PC-3 (cell line): ENCODE results near the gene TKTL1. TPM values are rescaled to one million over a fixed set of nuclear protein-coding genes. Genes with fewer than 3 reads are reported as not detected.

Source experiments
- ATAC-seq: fragments of 200-7000 bp; cut with Tn5 transposase; 2 replicates; pipeline ENCODE4 v1.9.1; 2020; ENCODE audit warnings: mild to moderate bottlenecking, moderate library complexity
- BruUV-seq: library from RNA; stranded (reverse); fragments of 400-500 nt; replicated peaks from 2 replicates; lab custom pipeline; 2021; lab: Mats Ljungman, UMichigan
- CTCF ChIA-PET: fragments of 300-600 bp; sonication (Branson Sonifier 250); formaldehyde crosslinking; loops from one replicate; lab custom pipeline; 2022; ENCODE audit warnings: antibody characterized with exemption; lab: Charles Lee
- POLR2A ChIA-PET: fragments of 300-600 bp; sonication (Branson Sonifier 250); formaldehyde crosslinking; loops from one replicate; lab custom pipeline; 2022; ENCODE audit warnings: antibody characterized with exemption; ENCODE audit not compliant: unreplicated experiment; lab: Charles Lee
- DNase-seq: peaks from one replicate; pipeline ENCODE4 v3.0.0-alpha.2; 2015
- H2AFZ ChIP-seq: fragments of 300-600 bp; sonication (generic); 2 replicates; pipeline ENCODE4 v1.6.0; 2016; ENCODE audit warnings: antibody characterized with exemption, low read length
- H3F3A ChIP-seq: fragments of 300-600 bp; sonication (generic); one replicate; pipeline ENCODE4 v1.6.0; 2017; ENCODE audit warnings: antibody characterized with exemption, low read length, control low read depth, mild to moderate bottlenecking; ENCODE audit not compliant: unreplicated experiment
- H3K27ac ChIP-seq: fragments of 300-600 bp; sonication (generic); 2 replicates; pipeline ENCODE4 v1.5.1; 2016; ENCODE audit warnings: mild to moderate bottlenecking, low read length
- H3K27me3 ChIP-seq: fragments of 300-600 bp; sonication (generic); 2 replicates; pipeline ENCODE4 v1.6.1; 2016; ENCODE audit warnings: low read length, mixed read lengths
- H3K36me3 ChIP-seq: fragments of 300-600 bp; sonication (generic); 2 replicates; pipeline ENCODE4 v1.6.1; 2016; ENCODE audit warnings: low read depth, mixed run types, low read length, mixed read lengths
- H3K4me1 ChIP-seq: fragments of 300-600 bp; sonication (generic); 2 replicates; pipeline ENCODE4 v1.5.1; 2016; ENCODE audit warnings: low read length; ENCODE audit not compliant: insufficient read depth
- H3K4me2 ChIP-seq: fragments of 300-600 bp; sonication (generic); 2 replicates; pipeline ENCODE4 v1.6.0; 2016; ENCODE audit warnings: low read length
- H3K4me3 ChIP-seq: fragments of 300-600 bp; sonication (generic); 2 replicates; pipeline ENCODE4 v1.5.1; 2016; ENCODE audit warnings: mild to moderate bottlenecking, low read length, mixed read lengths
- H3K79me2 ChIP-seq: fragments of 300-600 bp; sonication (generic); 2 replicates; pipeline ENCODE4 v1.6.1; 2017; ENCODE audit warnings: low read length, mixed read lengths
- H3K9ac ChIP-seq: fragments of 300-600 bp; sonication (generic); 2 replicates; pipeline ENCODE4 v1.6.0; 2016; ENCODE audit warnings: mild to moderate bottlenecking, low read length
- H3K9me2 ChIP-seq: fragments of 300-600 bp; sonication (generic); replicated peaks from 2 replicates; pipeline ENCODE4 v1.6.1; 2016; ENCODE audit warnings: mixed run types, low read length, mixed read lengths
- H3K9me3 ChIP-seq: fragments of 300-600 bp; sonication (generic); 2 replicates; pipeline ENCODE4 v1.6.1; 2016; ENCODE audit warnings: low read length, mixed read lengths
- H4K20me1 ChIP-seq: fragments of 300-600 bp; sonication (generic); 2 replicates; pipeline ENCODE4 v1.6.1; 2016; ENCODE audit warnings: low read length, mixed read lengths
- CTCF ChIP-seq: fragments of 300-600 bp; sonication (generic); conservative IDR thresholded peaks from 2 replicates; pipeline ENCODE4 v1.5.1; 2017; ENCODE audit warnings: antibody characterized with exemption, low read depth, mild to moderate bottlenecking, low read length
- EZH2 ChIP-seq: fragments of 300-600 bp; sonication (generic); IDR thresholded peaks from one replicate; pipeline ENCODE4 v1.6.1; 2017; ENCODE audit warnings: antibody characterized with exemption, mild to moderate bottlenecking, low read length; ENCODE audit not compliant: unreplicated experiment
- EZH2phosphoT487 ChIP-seq: fragments of 300-600 bp; sonication (generic); IDR thresholded peaks from 2 replicates; pipeline ENCODE4 v1.6.1; 2018; ENCODE audit warnings: mild to moderate bottlenecking, antibody characterized with exemption, low read length, borderline replicate concordance
- intact Hi-C: fragments of 100-400 bp; cut with micrococcal nuclease; formaldehyde crosslinking; loops from 2 replicates; pipeline ENCODE4 v1.9.0; 2023
- total RNA-seq: library from RNA; depleted of rRNA; stranded (reverse); fragments of >200 nt; gene quantifications from 2 replicates; pipeline ENCODE4 v1.2.3, GENCODE V29; 2014

The TKTL1 gene
- total RNA-seq, 1 experiment from 2014 or later = not detected

GRCh38 chrX:154366666-154367055 lies 71.1 kb downstream of the TKTL1 start:
- POLR2A ChIA-PET = no interaction called here
- intact Hi-C loops = no loop called here
- Histone ChIP-seq H3K27ac (no peak overlapping the region), H3K36me3 (peaks cover 57% of the 10 kb centered on the region), H3K9me3 (no peaks in the 10 kb centered on the region), H3K4me3 (no peak overlapping the region), H3K4me2 (no peak overlapping the region), H3F3A (no peaks in the 10 kb centered on the region), H4K20me1 (peaks cover 38% of the 10 kb centered on the region), H2AFZ (no peak overlapping the region), H3K9me2 (no peaks in the 10 kb centered on the region), H3K4me1 (peaks cover 15% of the 10 kb centered on the region), H3K79me2 (peaks cover 84% of the 10 kb centered on the region), H3K27me3 (no peaks in the 10 kb centered on the region), H3K9ac (no peak overlapping the region)
- no peak for TF ChIP-seq CTCF
- TF ChIP-seq EZH2 = no peak
- TF ChIP-seq EZH2phosphoT487 = no peak
- BruUV-seq = no TSS peak
- DNase-seq (no peak), ATAC-seq (no peak)
- CTCF ChIA-PET = no interaction called here

- Histone ChIP-seq H3K9ac (peak overlapping the region; percentile 91), H4K20me1 (peaks cover 33% of the 10 kb centered on the region), H3K9me2 (no peaks in the 10 kb centered on the region), H3K4me2 (peak overlapping the region; percentile 91), H3K27ac (peak overlapping the region; percentile 97), H3K4me1 (peaks cover 24% of the 10 kb centered on the region), H3K27me3 (no peaks in the 10 kb centered on the region), H3K4me3 (peak overlapping the region; percentile 83), H3K79me2 (peaks cover 84% of the 10 kb centered on the region), H3K36me3 (peaks cover 47% of the 10 kb centered on the region), H2AFZ (no peak overlapping the region), H3F3A (no peaks in the 10 kb centered on the region), H3K9me3 (no peaks in the 10 kb centered on the region)
- no peak for DNase-seq
- CTCF ChIA-PET = no interaction called here
- no peak for TF ChIP-seq CTCF
- no peak for TF ChIP-seq EZH2phosphoT487
- TF ChIP-seq EZH2 = no peak
- no peak for ATAC-seq
- no TSS peak for BruUV-seq
- intact Hi-C loops = no loop called here
- POLR2A ChIA-PET = no interaction called here
Measured at GRCh38 chrX:154367474-154368308, 72.1 kb downstream of the TKTL1 start.
